ENCODE data around the gene JPT1.
"Not testable (repeated sequence)": the region's sequence is repeated elsewhere in the genome, so short reads cannot be mapped to it uniquely, and the experiment has no call there.

JPT1 gene

DNA sequence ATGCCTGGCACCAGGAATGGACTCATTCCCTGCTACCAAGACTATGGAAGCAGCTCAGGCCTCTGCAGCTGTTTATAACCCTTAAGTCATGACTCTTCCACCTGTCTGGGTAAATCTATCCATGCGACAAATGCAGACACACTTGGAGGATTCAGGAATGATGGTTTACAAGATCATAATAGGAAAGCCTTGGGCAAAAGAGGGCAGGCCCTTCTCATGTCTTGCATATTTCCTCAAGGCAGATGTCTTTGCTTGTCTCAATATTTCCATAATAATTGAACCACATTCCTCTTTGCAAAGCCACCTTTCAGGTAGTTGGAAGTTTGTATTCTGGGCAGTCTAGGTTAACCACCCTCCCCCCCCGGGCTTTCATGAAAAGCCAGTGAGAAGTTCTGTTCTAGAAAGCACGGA, 884 bp upstream of the JPT1 start:
- no peak for DNase-seq

DNA sequence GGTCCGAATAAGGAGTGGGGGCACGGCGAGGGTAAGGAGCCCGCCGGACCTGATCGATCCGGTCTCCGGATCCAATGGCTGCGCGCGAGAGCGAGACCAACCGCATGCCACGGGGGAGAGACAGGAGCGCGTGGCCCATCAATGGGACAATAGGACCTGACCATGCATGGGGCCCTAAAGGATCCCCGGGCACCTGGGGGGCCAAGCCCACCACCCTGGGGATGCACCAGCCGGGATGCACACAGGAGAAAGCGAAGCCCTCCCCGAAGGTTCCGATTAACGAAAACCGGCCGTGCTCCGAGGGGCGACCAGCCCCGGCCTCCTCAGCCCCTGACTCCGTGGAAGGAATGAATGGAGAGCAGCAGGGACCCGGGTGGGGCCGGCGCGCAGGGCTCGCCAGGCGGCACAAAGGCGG, 525 bp downstream of the JPT1 start:
- DNase-seq: no peak

DNA sequence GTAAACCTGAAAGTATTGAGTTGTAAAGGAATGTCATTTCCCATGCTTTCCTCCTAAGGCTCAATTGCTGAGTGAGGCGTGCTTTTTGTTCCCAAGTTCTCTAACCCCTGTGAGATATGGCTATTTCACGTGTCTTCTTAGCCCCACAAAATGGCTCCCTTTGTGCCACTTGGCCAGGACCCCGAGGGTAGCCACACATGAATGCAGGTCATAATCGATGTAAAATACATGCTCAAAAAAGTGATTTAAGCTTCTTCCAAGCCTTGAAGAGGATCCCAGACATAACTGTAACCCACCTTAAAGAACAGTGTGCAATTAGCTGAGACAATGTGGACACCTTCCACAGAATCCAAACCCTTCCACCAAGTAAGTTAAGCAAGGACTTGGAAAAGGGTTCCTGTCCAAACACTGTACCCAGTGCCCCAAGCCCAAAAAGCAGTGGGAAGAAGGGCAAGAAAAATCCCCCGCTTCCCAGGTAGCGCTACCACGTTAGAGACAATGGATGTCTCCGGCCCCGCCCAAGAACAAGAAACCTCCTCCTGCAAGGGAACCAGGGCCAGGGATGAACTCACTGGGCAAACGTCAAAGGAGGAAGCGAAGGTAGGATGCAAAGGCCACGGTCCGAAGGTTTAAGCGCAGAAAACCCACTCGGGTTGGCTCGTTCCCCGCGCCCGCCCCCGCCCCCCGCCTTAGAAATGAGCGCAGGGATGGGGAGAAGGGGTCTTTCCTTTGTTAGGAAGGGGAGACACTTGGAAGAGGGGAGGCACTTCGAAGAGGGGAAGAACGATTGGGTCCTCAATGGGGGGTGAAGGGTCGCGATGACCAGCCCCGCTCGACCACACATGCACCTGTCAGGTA, 1.2 kb downstream of the JPT1 start:
- peak in 1 of 2 donors; percentile 18 for DNase-seq

DNA sequence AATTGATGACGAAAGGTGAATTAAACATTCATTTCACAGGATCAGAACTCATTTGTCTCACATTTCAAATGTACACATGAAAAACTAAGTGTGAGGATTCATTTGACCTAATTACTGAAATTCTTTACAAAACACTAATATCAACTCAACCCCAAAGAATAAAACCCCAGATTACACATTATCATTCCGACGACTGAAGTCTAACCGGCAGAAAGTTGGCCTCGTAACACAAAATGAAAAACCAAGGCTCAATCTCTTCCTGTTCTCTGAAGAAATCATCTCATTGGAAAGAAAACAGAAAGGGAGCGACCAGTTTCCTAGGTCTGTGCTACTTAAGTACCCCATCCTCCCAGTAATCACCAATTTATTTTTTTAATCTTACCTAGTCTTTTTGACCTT, 1.8 kb downstream of the JPT1 start:
- no peak for DNase-seq

DNA sequence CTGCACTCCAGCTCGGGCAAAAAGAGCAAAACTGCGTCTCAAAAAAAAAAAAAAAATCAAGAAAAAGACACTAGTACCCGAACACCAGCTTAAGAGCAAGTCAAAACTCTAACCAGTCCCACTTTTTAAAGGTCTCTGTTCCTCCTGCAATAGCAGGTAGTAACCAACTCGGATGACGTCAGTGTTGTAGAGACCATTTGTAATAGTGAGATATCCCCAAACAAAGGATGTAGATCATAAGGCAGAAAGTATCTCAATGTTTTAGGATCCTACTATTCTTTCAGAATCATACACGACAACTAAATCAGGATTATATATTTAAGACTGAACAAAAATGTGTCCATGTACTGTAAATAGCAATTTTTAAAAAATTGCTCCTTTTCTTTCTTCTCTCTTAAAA, 2.4 kb downstream of the JPT1 start:
- DNase-seq: no peak

DNA sequence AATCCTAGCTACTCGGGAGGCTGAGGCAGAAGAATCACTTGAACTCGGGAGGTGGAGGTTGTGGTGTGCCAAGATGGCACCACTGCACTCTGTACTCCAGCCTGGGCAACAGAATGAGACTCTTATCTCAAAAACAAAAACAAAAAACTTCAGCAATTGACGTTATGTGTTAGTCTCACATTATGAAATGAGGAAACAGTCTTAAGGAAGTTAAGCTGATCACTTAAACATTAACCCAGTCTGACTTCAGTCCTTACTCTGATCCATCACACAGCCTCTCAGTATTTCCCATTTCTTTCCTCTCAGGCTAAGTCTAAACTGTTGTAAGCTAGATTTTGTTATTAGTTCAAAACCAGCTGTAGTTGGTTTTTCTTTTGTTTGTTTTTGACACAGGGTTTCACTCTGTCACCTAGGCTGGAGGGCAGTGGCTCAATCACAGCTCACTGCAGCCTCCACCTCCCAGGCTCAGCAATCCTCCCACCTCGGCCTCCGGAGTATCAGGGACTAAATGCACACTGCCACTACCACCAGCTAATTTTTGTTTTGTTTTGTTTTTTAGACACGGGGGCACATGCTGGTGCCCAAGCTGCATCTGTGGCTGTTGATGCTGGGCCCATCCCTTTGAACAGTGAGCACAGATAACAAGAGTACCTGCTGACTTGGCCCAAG, 6.3 kb downstream of the JPT1 start:
- no peak for DNase-seq

DNA sequence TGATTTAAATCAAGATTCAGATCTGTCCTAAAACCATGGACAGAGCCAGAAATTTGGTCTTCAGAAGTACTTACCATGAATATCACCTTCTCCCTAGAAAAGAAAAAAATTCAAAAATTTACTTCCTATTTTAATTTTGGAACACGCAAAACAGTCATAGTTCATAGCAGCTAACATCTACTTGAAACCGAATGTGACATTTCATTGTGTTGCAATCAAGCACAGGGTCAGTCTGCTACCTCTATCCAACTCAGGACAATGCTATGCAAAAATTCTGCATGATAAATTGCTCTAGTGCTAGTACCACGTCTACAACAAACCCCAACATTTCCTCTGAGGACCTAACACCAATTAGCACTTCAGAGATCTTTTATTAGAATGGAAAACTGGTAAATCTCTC, 7.7 kb downstream of the JPT1 start:
- DNase-seq: no peak

DNA sequence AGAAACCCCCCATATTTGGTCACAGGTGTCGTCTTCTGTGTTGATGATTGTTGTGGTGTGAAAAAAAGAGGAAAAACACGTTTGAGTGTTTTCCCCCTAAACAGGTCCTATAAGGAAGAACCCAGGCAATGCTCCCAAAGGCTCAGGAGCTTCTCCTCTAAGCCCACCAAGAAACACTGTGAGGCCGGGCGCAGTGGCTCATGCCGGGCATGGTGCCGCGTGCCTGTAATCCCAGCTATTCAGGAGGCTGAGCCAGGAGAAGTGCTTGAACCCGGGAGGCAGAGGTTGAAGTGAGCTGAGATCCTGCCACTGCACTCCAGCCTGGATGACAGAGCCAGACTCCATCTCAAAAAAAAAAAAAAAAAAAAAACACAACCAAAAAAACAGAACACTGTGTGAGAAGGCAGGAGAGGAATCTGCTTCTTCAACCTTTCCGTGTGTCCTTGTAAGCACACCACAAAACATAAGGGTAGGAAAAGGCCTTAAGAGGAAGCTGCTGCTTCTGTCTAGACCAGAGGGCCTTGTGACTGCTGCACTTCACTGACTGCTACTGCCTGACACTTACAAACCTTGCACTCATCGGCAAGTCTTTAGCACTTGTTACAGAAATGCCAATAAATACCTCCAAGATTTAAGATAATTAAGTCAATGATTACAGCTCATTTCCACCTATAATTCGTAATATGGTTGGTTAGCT, 9.3 kb downstream of the JPT1 start:
- no peak for DNase-seq

DNA sequence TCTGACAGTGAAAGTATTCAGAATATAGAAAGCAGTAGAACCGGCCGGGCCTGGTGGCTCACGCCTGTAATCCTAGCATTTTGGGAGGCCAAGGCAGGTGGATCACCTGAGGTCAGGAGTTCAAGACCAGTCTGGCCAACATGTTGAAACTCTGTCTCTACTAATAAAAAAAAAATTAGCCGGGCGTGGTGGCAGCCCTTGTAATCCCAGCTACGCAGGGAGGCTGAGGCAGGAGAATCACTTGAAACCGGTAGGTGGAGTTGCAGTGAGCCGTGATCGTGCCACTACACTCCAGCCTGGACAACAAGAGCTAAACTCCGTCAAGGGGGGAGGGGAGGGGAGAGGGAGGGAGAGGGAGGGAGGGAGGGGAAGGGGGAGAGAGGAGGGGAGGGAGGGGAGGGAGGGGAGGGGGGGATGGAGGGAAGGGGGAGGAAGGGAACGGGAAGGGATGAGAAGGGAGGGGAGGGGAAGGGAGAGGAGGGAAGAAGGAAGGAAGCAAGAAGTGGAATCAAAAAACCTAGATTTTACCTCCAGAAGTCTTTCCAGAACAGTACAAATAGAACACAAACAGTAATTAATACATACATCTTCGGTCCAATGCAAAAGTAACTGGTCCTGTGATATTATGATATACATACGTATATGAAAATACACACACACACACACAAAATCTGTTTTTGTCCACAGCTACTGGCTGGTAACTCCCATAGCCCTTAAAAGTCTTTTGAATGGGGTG, 11.9 kb downstream of the JPT1 start:
- DNase-seq: no peak

DNA sequence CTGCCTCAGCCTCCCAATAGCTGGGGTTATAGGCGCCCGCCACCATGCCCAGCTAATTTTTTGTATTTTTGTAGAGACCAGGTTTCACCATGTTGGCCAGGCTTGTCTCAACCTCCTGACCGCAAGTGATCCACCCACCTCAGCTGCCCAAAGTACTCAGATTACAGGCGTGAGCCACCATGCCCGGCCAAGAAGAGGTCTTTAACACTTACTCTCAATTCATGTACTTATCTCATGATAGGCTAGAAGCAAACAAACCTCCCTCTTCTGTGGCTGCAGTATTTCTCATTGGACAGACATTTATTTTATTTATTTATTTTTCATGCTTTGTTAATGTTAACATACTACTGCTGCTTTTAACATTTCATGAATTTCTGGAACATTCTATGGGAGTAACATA, 15.8 kb downstream of the JPT1 start:
- DNase-seq: no peak

DNA sequence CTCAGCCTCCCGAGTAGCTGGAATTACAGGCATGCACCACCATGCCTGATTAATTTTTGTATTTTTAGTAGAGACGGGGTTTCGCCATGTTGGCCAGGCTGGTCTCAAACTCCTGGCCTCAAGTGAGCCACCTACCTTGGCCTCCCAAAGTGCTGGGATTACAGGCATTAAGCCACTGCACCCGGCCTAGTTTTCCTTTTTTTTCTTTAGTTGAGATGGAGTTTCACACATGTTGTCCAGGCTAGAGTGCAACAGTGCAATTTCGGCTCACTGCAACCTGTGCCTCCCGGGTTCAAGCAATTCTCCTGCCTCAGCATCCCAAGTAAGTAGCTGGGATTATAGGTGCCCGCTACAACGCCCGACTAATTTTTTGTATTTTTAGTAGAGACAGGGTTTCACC, 16.6 kb downstream of the JPT1 start:
- DNase-seq: not testable (repeated sequence)

DNA sequence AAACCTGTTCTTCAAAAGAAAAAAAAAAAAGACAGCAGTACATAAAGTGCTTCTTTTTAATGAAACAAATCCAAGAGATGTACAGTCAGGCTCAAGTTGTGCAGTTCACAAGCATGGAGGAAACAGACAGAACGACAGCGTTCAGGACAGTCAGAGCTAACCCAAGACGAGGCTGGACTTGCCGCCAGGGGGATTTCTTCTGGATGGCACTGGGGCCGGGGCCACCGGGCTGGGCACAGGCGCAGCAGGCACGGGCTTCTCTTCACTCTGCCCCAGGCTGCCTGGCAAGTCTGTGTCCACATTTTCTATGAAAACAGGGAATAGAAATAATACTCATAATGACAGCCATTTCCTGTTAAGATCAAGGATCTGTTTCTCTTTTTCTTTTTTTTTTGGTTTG, 18.4 kb downstream of the JPT1 start:
- no peak for DNase-seq

DNA sequence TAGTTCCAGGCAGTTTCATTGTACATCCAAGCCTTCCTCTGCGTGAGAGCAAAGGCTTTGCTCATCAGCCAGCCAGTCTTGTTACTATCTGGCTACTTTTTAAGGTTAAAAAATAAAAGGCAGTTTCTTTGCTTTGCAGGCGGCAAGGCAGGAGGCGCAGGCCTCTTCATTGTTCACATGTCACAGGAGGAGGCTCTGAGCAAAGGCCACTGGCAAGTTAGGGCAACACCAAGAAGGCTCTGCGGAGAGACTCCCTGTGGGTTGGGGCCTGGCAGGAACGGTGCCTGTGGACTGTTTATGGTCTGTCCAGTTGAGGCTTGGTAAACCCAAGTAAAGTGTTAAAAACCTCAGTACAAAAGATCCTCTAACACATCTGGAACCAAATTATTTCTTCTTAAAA, 18.9 kb downstream of the JPT1 start:
- no peak for DNase-seq

DNA sequence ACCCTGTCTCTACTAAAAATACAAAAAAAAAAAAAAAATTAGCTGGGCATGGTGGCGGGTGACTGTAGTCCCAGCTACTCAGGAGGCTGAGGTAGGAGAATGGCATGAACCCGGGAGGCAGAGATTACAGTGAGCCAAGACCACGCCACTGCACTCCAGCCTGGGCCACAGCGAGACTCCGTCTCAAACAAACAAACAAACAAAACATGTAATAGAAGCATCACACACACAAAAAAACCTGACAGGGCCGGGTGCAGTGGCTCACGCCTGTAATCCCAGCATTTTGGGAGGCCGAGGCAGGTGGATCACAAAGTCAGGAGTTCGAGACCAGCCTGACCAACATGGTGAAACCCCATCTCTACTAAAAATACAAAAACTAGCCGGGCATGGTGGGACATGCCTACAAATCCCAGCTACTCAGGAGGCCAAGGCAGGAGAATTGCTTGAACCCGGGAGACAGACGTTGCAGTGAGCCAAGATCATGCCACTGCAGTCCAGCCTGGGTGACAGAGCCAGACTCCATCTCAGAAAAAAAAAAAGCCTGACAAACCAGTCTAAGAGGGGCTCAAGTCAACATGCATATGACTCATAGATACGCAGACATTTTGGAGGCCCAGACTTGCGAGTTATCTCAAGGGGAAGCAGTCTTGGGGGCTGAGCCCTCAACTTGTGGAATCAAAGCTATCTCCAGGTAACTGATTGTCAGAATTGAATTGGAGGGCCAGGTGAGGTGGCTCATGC, 20.5 kb downstream of the JPT1 start:
- DNase-seq: not testable (repeated sequence)

DNA sequence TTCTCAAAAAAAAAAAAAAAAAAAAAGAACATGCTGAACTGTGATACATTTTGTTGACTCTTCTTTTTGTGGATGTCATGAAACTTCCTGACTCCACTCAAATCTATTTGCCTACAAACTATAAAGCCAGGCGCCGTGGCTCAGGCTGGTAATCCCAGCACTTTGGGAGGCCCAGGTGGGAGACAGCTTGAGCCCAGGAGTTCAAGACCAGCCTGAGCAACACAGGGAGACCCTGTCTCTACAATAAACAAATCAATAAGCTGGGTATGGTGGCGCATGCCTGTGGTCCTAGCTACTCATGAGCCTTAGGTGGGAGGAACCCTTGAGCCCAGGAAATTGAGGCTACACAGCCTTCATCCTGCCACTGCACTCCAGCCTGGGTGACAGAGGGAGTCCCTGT, 21.3 kb downstream of the JPT1 start:
- no peak for DNase-seq

DNA sequence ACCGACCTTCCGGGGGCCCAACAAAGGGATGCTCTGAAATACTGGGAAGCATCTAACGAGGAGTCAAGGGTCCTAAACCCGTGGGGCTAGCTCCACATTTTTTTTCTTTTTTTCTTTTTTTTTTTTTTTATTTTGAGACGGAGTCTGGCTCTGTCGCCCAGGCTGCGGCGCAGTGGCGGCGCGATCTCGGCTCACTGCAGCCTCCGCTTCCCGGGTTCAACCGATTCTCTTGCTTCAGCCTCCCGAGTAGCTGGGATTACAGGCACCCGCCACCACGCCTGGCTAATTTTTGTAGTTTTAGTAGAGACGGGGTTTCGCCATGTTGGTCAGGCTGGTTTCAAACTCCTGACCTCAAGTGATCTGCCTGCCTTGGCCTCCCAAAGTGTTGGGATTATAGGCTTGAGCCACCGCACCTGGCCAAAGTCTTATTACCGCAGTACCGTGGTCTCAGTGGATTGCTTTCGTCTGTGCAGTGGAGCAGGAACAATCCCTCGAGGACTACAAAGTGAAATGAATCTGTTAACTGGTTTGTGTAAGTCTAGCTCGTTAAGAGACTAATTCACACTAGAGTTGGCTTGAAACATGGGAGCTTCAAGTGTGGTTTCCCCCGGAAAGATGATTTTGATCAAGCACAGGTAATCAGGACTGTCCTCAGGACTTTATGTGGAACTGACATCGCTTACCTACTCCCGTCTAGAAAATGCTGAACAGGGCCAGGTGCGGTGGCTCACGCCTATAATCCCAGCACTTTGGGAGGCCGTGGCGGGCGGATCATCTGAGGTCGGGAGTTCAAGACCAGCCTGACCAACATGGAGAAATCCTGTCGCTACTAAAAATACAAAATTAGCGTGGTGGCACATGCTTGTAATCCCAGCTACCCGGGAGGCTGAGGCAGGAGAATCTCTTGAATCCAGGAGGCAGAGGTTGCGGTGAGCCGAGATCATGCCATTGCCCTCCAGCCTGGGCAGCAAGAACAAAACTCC, 22.0 kb downstream of the JPT1 start:
- not testable (repeated sequence) for DNase-seq

DNA sequence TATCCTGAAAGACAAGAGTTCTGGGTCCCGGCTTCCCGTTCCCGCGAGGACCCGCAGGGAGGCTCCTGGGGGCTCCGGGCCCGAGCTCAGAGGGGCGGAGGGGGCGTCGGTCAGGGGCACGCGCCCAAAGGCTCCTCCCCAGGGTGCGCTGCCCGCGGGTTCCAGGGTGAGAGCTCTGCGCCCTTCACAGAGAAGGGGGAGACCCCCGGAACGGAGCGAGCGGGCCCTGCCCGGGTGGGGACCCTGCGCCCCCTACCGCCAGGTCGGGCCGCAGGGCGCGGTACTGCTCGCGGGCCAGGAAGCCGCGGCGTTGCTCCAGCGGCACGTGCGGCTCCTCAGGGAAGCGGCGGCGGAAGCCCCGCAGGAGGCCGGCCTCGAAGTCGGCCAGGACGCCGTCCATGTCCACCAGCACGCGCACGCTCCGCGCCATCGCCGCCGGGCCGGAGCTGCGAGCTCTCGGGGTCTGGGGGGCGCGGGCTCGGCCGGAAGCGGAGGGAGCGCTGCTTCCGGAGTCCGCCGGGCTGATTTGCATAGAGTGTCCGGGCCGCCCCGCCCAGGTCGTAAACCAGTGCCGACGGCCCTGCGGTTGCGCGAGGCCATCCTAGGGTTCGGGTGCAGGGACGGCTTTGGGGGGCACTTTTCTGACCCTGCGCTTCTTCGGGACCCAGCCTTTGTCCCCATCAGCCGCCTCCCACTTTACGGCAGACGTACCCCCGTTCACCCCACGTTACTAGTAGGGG, 22.9 kb downstream of the JPT1 start, which contains the start of gene NT5C:
TSS of gene NT5C (minus strand) at position 465 of the 740 bp plus-strand sequence. CDS start at position 430, 35 bp downstream.
- DNase-seq: peak; percentile 61 to 66

DNA sequence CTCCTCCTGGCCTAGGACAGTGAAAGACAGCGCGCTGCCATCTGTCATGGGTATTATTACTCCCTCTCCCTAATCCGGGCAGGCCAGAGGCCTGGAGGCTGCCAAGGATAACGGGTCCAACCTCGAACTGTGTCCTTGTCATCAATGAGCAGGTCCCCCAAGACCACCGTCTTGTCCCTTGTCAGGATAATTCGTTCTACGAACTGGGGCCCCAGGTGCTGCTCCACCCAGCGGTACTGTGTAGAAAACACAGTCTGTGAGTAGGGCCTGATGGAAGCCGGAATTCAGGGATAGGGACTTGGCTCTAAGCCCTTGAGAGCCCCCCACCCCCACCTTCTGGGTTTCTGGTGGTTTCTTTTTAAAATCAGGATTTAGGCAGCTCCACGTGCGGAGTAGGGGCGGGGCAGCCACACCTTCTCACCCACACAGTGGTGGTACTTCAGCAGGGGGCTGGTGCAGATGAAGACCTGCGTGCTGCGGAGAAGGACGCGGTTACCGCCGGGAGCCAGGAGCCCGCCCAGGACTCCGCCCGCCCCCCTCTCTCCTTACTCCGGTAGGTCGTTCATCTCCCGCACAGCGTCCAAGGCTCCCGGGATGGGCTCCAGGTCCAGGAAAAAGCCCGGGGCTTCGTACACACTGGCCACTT, 23.6 kb downstream of the JPT1 start:
- DNase-seq: peak; percentile 32 to 47

DNA sequence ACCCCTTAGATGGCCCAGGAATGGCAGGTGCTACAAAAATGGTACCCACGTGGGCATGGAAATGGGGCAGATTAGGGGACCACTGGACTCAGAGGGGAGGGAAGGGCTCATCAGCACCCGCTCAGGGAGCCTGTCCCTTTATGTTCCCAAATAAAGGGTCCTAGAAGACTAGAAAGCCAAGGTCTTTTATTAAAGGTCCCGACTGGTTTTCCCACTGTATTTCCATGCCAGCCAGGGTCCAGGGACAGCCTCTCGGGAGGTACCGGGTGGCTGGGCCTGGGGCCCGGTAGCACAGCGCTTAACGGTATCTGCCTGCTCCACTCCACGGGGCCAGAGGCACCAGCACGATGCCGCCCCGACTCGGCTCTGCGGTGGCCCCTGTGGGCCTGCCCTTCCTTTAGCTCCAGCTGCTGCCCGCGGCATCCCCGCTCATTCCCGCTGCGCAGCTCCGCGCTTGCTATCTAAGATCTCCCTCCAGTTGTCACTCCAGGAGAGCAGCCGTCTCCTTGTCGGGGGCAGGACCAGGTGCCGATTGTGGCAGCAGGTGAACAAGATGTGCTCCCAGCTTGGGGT, 24.2 kb downstream of the JPT1 start:
- no peak for DNase-seq
